ENCODE measurements around the gene ICAM3.
A peak's percentile ranks its signal among the peaks of the same experiment; 100 is the strongest.

ICAM3 gene

GRCh38 chr19:10291554-10292205 lies 47.7 kb downstream of the ICAM3 start:
- DNase-seq (ENCODE audit: low spot score): no peak

GRCh38 chr19:10290876-10291553 lies 48.4 kb downstream of the ICAM3 start:
- DNase-seq (ENCODE audit: low spot score): peak; percentile 85

GRCh38 chr19:10290357-10290875 lies 49.0 kb downstream of the ICAM3 start:
- DNase-seq (ENCODE audit: low spot score): peak; percentile 32

- DNase-seq (ENCODE audit: low spot score): peak; percentile 20
Measured at GRCh38 chr19:10289836-10290356, 49.5 kb downstream of the ICAM3 start, which contains the start of gene ICAM5. Gene ICAM5, plus strand, starts transcription at chr19:10289952. Its CDS starts 92 bp downstream, at chr19:10290044.

GRCh38 chr19:10289167-10289835 lies 50.1 kb downstream of the ICAM3 start:
- DNase-seq (ENCODE audit: low spot score): peak; percentile 68

- DNase-seq (ENCODE audit: low spot score): peak; percentile 82
Measured at GRCh38 chr19:10288662-10289166, 50.7 kb downstream of the ICAM3 start.

GRCh38 chr19:10286803-10287737 lies 52.4 kb downstream of the ICAM3 start, which contains the start of gene ICAM4:
Gene ICAM4, plus strand, starts transcription at chr19:10286955. Its CDS starts 58 bp downstream, at chr19:10287013.
- peak; percentile 44 for DNase-seq (ENCODE audit: low spot score)

GRCh38 chr19:10285393-10285792 lies 54.0 kb downstream of the ICAM3 start:
- DNase-seq (ENCODE audit: low spot score): no peak

GRCh38 chr19:10284960-10285278 lies 54.5 kb downstream of the ICAM3 start:
- no peak for DNase-seq (ENCODE audit: low spot score)

GRCh38 chr19:10284065-10284959 lies 55.1 kb downstream of the ICAM3 start:
- DNase-seq (ENCODE audit: low spot score): no peak
